Suppressor macrophage treated with lipopolysaccharide for 4 hours (primary cell): ENCODE data around the gene ALDH3A1.
"Not testable (repeated sequence)": the region's sequence is repeated elsewhere in the genome, so short reads cannot be mapped to it uniquely, and the experiment has no call there.

ENCODE experiments used
- DNase-seq: peaks from one replicate; pipeline ENCODE4 v3.0.0-alpha.2; 2020

The ALDH3A1 gene

GRCh38 chr17:19747829-19748806 is at the start of gene ALDH3A1:
Gene ALDH3A1, minus strand, starts transcription at chr17:19748298. Its CDS starts 3,169 bp downstream, at chr17:19745129.
- DNase-seq, result no peak

DNA sequence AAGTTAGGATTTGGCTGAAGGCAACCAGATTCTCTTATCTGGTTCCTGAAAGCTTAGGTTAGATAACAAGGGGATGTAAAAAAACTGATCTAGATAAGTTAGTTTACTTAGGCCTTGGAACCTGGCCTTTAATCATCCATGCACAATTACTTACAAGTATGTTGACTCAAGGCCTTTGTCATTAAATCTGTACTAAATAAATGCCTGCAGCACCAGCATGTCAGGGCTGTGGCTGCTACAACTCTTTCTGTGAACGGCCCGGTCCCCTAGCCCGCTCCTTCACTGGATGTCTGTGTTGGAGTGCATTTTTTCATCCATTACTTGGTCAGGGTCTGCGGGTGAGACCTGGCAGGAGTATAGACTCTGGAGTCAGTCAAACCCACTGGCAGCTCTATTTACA is 48.4 kb upstream of the ALDH3A1 start:
- DNase-seq, result no peak

- DNase-seq, result peak; percentile 56
These were observed 43.9 kb upstream of the ALDH3A1 start for GRCh38 chr17:19791918-19792550.

DNA sequence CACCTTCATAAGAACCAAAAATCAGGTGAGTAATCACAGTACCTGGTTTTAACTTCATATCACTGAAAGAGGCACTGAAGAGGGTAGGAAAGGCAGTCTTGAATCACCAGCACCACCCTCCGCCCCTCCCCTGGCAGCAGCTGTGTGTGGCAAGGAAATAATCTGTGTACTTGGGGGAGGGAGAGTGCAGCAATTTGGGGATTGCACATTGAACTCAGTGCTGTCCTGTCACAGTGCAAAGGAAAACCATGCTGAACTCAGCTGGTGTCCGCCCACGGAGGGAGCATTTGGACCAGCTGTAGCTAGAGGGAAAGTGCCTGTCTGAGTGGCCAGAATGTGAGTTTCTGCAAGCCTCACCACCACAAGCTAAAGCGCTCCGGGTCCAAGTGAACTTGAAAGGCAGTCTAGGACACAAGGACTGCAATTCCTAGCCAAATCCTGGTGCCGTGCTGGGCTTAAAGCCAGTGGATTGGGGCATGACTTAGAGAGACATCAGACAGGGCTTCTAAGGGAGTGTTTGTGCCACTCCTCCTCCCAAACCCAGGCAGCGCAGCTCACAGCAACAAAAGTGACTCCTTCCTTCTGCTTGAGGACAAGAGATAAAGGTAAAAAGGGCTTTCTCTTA is 39.7 kb upstream of the ALDH3A1 start:
- peak; percentile 54 for DNase-seq

DNA sequence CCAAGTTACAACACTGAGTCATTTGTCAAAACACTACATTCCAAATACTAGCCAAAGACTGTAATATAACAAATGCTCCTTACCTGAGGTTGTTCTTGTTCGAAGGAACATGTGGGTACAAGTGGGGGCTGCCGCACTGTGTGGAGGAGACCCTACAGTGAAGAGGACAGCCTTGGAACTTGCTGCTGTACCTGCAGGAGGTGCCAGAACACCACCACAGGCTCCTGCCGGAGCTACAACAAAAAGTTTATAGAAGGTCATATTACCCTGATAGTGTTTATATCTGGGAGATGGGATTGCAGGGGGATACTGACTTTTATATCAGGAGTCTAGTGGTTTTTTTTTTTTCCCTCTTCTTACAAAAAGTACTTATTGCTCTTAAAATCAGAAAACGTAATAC is 37.8 kb upstream of the ALDH3A1 start:
- no peak for DNase-seq

- no peak for DNase-seq
These were observed 33.7 kb upstream of the ALDH3A1 start for GRCh38 chr17:19781488-19782458.

- no peak for DNase-seq
These were observed 32.7 kb upstream of the ALDH3A1 start for GRCh38 chr17:19780846-19781245.

- DNase-seq, result no peak
These were observed 25.4 kb upstream of the ALDH3A1 start for GRCh38 chr17:19773534-19773933.

DNA sequence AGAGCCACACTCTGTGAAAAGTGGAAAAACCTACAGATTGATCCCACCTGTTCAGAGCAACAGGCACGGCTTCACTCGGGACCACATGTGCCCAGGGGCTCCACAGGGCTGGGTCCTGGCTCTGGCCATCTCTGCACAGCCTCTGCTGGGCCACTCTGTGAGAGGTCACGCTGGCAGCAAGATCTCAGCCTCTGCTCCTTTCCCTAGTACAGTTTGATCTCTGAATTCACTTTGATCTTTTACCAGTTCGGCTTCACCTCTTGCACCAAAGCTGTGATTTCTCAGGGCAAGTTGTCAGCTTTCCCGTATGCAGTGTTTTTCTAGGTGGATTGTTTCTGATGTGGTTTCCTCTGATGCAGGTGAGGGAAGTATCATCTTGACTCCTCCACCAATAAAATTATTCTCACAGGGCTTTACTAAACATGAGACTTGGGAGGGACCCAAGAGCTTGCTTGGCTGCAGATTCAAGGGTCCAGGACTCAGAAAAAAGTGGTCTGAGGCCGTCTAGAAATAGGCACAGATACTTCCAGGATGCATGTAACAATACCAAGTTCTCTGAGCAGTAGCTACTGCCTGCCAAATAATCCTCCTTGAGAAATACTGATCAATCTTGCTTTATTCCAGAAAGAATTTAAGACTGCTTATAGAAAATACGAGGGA is 24.0 kb upstream of the ALDH3A1 start:
- no peak for DNase-seq

DNA sequence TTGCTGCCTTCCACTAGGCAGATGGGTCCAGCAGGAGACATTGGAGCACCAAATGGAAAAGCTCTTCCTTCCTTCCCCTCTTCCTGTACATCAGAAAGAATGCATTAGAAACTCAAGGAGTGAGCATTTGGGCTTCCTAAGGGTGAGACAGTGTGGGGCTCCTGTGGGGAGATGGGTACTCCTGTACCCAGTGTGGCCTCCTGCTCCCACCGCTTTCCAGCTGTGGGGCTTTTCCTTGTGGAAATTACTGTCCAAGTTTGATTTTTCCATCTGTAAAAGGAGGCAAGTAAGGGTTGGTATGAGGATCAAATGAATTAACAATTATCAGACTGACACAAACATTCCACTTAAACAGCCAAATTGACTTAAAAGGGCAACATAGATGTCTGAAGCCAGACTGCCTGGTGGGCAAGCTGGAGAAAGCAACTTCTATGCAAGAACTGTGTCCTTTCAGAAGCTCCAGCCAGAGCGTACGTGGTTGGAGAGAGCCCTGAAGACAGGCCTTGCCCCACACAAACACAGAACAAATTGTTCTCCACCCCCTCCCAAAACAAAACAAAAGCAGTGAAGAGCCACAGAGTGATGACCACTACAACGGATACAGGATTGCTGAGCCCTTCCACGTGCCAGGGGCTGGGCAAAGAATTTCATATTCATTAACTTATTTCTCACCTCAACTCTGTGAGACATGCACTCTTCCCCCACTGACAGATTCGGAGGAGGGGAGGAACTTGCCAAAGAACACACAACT is 23.1 kb upstream of the ALDH3A1 start:
- no peak for DNase-seq

- DNase-seq, result no peak
These were observed 22.0 kb upstream of the ALDH3A1 start for GRCh38 chr17:19769946-19770652.

- DNase-seq, result no peak
These were observed 20.1 kb upstream of the ALDH3A1 start for GRCh38 chr17:19768046-19768782.

DNA sequence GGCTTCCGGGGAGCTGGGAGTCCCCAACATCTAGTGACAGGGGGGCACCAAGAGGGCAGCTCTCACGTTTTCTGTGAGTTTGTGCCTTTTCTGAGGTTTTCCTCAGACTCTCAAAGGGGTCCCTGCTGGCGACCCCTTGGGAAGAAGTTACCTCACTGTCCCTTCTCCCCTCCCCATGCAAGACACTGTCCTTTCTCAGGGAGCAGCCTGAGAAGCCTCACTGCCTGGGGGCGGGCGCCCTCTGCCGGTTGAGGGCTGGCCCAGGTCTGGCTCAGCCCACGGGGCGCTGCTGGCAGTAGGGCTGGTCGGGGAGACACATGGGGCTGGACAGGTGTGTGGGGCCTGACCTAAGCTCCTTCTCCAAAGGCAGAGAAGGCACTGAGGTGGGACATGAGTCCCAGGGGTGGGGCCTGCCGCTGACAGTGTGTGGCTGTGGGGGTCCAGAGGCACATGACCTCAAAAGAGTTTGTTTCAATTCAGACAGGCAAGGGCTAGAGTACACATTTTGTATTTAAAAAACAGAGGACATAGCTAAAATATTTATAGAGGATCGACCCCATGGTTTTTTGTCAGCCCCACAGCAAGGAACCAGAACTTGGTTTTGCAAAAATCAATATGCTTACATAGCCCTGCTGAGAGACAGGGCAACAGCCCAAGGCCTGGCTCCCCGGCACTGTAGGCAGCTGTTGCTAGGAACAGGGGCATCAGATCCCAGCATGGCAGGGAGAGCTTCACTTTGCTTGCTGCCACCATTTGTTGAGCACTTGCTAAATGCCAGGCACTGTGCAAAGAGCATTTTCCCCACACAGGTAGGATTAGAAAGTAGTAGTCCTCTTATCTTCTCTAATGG is 18.5 kb upstream of the ALDH3A1 start:
- peak; percentile 84 for DNase-seq

- DNase-seq, result no peak
These were observed 17.9 kb upstream of the ALDH3A1 start for GRCh38 chr17:19766016-19766415.

- not testable (repeated sequence) for DNase-seq
These were observed 15.9 kb upstream of the ALDH3A1 start for GRCh38 chr17:19763991-19764390.

DNA sequence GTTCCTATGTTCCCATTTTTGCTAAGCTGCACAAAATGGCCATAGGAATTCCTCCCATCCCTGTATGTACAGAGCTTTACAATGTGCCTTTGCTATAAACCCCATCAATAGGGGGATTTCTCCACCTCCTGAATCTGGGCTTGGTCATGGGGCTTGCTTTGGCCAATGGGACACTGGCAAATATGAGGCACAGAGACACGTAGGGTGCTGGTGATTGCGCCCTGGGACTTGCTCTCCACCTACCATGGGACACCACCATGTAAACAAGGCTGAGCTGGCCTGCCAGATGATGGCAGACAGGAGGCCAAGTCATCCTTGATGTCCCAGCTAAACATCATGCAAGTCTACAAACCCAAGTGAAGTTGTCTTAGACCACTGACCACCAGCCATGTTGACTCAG is 15.3 kb upstream of the ALDH3A1 start:
- DNase-seq, result no peak

GRCh38 chr17:19762515-19762961 is 14.4 kb upstream of the ALDH3A1 start:
- peak; percentile 46 for DNase-seq

GRCh38 chr17:19760746-19761145 is 12.6 kb upstream of the ALDH3A1 start:
- peak; percentile 81 for DNase-seq
